ENCODE measurements around the gene CGNL1.

The CGNL1 gene

GRCh38 chr15:57529748-57530147 lies 153.4 kb downstream of the CGNL1 start:
- DNase-seq (ENCODE audit: low read depth in 1 of 2, low spot score in 1 of 2), result no peak
- Histone ChIP-seq H3K27me3 (ENCODE audit: insufficient read depth, poor library complexity, severe bottlenecking) (peaks cover 6% of the 10 kb centered on the region), H3K4me3 (replicated peaks; ENCODE audit: insufficient read depth, low read length) (no peak overlapping the region), H3K27ac (replicated peaks) (no peak overlapping the region)
- TF ChIP-seq REST (IDR thresholded peaks at IDR 0.05; ENCODE audit: insufficient replicate concordance, low read depth), result no peak
- no peak for TF ChIP-seq SPI1 (IDR thresholded peaks at IDR 0.05; ENCODE audit: borderline replicate concordance, low read depth)
- TF ChIP-seq GABPA (IDR thresholded peaks at IDR 0.05; ENCODE audit: low read depth), result no peak
- TF ChIP-seq POLR2AphosphoS5 (IDR thresholded peaks at IDR 0.05; ENCODE audit: low read depth), result no peak
- TF ChIP-seq, protein P1, sequence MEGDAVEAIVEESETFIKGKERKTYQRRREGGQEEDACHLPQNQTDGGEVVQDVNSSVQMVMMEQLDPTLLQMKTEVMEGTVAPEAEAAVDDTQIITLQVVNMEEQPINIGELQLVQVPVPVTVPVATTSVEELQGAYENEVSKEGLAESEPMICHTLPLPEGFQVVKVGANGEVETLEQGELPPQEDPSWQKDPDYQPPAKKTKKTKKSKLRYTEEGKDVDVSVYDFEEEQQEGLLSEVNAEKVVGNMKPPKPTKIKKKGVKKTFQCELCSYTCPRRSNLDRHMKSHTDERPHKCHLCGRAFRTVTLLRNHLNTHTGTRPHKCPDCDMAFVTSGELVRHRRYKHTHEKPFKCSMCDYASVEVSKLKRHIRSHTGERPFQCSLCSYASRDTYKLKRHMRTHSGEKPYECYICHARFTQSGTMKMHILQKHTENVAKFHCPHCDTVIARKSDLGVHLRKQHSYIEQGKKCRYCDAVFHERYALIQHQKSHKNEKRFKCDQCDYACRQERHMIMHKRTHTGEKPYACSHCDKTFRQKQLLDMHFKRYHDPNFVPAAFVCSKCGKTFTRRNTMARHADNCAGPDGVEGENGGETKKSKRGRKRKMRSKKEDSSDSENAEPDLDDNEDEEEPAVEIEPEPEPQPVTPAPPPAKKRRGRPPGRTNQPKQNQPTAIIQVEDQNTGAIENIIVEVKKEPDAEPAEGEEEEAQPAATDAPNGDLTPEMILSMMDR (IDR thresholded peaks at IDR 0.05; ENCODE audit: insufficient read depth, low read length), result no peak

DNA sequence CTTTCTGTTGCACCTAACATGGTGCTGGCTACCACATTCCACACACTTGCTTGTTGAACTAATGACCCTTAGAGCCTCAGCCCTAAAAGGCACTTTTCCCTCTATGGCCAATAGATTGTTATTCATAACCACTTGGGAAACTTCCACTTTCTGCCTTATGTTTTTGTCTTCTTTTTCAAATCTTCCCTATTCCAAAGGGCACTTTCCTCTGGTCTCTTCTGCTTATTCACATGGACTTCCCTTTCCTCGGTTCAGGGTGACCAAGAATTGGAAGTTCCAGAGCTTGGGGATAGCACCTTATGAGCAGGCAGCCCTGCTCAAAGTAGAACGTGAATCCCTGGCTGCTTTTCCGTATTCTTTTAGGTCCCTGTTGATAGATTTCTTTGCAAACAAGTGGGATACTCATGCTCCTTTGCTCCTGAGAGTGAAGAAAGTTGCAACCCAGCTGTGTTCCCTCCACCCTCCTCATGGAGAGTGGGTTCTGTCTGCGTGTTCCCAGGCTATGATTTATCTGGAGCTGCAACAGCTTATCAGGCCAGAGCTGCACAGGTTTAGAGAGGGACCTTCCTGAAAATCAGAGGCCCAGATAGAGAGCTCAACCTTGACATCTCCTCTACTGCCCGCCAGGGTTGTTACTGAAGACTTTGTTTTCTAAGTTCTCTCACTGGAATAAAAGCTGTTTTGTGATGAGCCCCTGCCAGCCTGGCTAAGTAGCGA lies 156.6 kb downstream of the CGNL1 start:
- no peak for TF ChIP-seq POLR2AphosphoS5 (IDR thresholded peaks at IDR 0.05; ENCODE audit: low read depth)
- no peak for TF ChIP-seq REST (IDR thresholded peaks at IDR 0.05; ENCODE audit: insufficient replicate concordance, low read depth)
- TF ChIP-seq, protein P1 (IDR thresholded peaks at IDR 0.05; ENCODE audit: insufficient read depth, low read length), result no peak
- no peak for DNase-seq (ENCODE audit: low read depth in 1 of 2, low spot score in 1 of 2)

GRCh38 chr15:57533448-57533799 lies 157.1 kb downstream of the CGNL1 start:
- DNase-seq (ENCODE audit: low read depth in 1 of 2, low spot score in 1 of 2), result no peak
- peaks cover 6% of the 10 kb centered on the region for H3K27me3 ChIP-seq (ENCODE audit: insufficient read depth, poor library complexity, severe bottlenecking)
- no peak for TF ChIP-seq SPI1 (IDR thresholded peaks at IDR 0.05; ENCODE audit: borderline replicate concordance, low read depth)
- TF ChIP-seq GABPA (IDR thresholded peaks at IDR 0.05; ENCODE audit: low read depth), result no peak
- TF ChIP-seq POLR2AphosphoS5 (IDR thresholded peaks at IDR 0.05; ENCODE audit: low read depth), result no peak
- TF ChIP-seq, protein P1 (IDR thresholded peaks at IDR 0.05; ENCODE audit: insufficient read depth, low read length), result no peak
- TF ChIP-seq REST (IDR thresholded peaks at IDR 0.05; ENCODE audit: insufficient replicate concordance, low read depth), result no peak
- H3K27ac ChIP-seq (replicated peaks), result no peak overlapping the region
- H3K4me3 ChIP-seq (replicated peaks; ENCODE audit: insufficient read depth, low read length), result no peak overlapping the region

More for the DNA sequence above, 156.6 kb downstream of the CGNL1 start:
- H3K27me3 ChIP-seq (ENCODE audit: insufficient read depth, poor library complexity, severe bottlenecking), result peaks cover 6% of the 10 kb centered on the region
- H3K27ac ChIP-seq (replicated peaks), result no peak overlapping the region
- H3K4me3 ChIP-seq (replicated peaks; ENCODE audit: insufficient read depth, low read length), result no peak overlapping the region

Data from HL-60 (cell line).